ENCODE data around the gene MTA1. TPM values are rescaled to one million over a fixed set of nuclear protein-coding genes. Genes with fewer than 3 reads are reported as not detected.

MTA1 gene
- total and polyA plus RNA-seq, 7 donors, result 22.6 to 48.6 (median 41.1) TPM

- 89 to 92% (median 91%) methylated on average over 21 to 23 of the region's 23 CpGs for WGBS, 3 donors
- intact Hi-C loops (cut with DNase I), result no loop called here
These were observed 42.0 kb upstream of the MTA1 start for GRCh38 chr14:105377555-105378182.

GRCh38 chr14:105378199-105378598 lies 41.4 kb upstream of the MTA1 start:
- H3K27me3 ChIP-seq (ENCODE audit: insufficient read depth in 3 of 3, low read length in 2 of 3), result no peaks in the 10 kb centered on the region
- peaks cover 0 to 32% of the 10 kb centered on the region in 2 donors for H3K36me3 ChIP-seq (ENCODE audit: insufficient read depth in 1 of 2, low read depth in 1 of 2)
- H3K4me3 ChIP-seq, result no peak overlapping the region
- ATAC-seq (no peak), DNase-seq (no peak)
- TF ChIP-seq CTCF (IDR thresholded peaks at IDR 0.05), result no peak
- no peak overlapping the region for H3K27ac ChIP-seq
- intact Hi-C loops (cut with DNase I), result no loop called here
- no peaks in the 10 kb centered on the region for H3K4me1 ChIP-seq
- WGBS, 3 donors, result 91 to 93% (median 91%) methylated on average over 11 of the region's 11 CpGs
- H3K9me3 ChIP-seq, result no peaks in the 10 kb centered on the region

More at GRCh38 chr14:105377555-105378182, 42.0 kb upstream of the MTA1 start:
- TF ChIP-seq CTCF (IDR thresholded peaks at IDR 0.05), result no peak
- ATAC-seq (no peak), DNase-seq (no peak)
- Histone ChIP-seq H3K9me3 (no peaks in the 10 kb centered on the region), H3K27me3 (ENCODE audit: insufficient read depth in 3 of 3, low read length in 2 of 3) (no peaks in the 10 kb centered on the region), H3K4me3 (no peak overlapping the region), H3K36me3 (ENCODE audit: insufficient read depth in 1 of 2, low read depth in 1 of 2) (peaks cover 0 to 27% of the 10 kb centered on the region in 2 donors), H3K4me1 (no peaks in the 10 kb centered on the region), H3K27ac (no peak overlapping the region)

GRCh38 chr14:105378873-105379685 lies 40.5 kb upstream of the MTA1 start:
- Histone ChIP-seq H3K27ac (no peak overlapping the region), H3K4me1 (no peaks in the 10 kb centered on the region), H3K36me3 (ENCODE audit: insufficient read depth in 1 of 2, low read depth in 1 of 2) (peaks cover 2 to 40% of the 10 kb centered on the region in 2 donors), H3K27me3 (ENCODE audit: insufficient read depth in 3 of 3, low read length in 2 of 3) (no peaks in the 10 kb centered on the region), H3K4me3 (no peak overlapping the region), H3K9me3 (no peaks in the 10 kb centered on the region)
- TF ChIP-seq CTCF (IDR thresholded peaks at IDR 0.05), result no peak
- whole genome bisulfite sequencing, 3 donors, result 86 to 90% (median 88%) methylated on average over 17 of the region's 17 CpGs
- no peak for DNase-seq
- ATAC-seq, result no peak
- intact Hi-C loops (cut with DNase I), result no loop called here

GRCh38 chr14:105379946-105380345 lies 39.7 kb upstream of the MTA1 start:
- no peak for ATAC-seq
- intact Hi-C loops (cut with DNase I), result no loop called here
- 94 to 96% (median 95%) methylated on average over 13 to 14 of the region's 14 CpGs for WGBS, 3 donors
- Histone ChIP-seq H3K27ac (no peak overlapping the region), H3K4me3 (no peak overlapping the region), H3K36me3 (ENCODE audit: insufficient read depth in 1 of 2, low read depth in 1 of 2) (peaks cover 2 to 47% of the 10 kb centered on the region in 2 donors), H3K4me1 (no peaks in the 10 kb centered on the region), H3K9me3 (no peaks in the 10 kb centered on the region), H3K27me3 (ENCODE audit: insufficient read depth in 3 of 3, low read length in 2 of 3) (no peaks in the 10 kb centered on the region)
- TF ChIP-seq CTCF (IDR thresholded peaks at IDR 0.05), result no peak
- peak in 1 of 2 donors; percentile 43 for DNase-seq

Measured in psoas muscle (tissue), 8 donors.